ENCODE data around the gene BSPH1. TPM values are rescaled to one million over a fixed set of nuclear protein-coding genes. Genes with fewer than 3 reads are reported as not detected.
"Not testable (repeated sequence)": the region's sequence is repeated elsewhere in the genome, so short reads cannot be mapped to it uniquely, and the experiment has no call there.

BSPH1 gene
- total RNA-seq, result not detected in 2 replicates

- no peak for DNase-seq (ENCODE audit: low read depth)
Measured at GRCh38 chr19:47992070-47992469, at the start of gene BSPH1. Gene BSPH1, minus strand, starts transcription at chr19:47992170. Its CDS starts 89 bp downstream, at chr19:47992081.

- no peak for DNase-seq (ENCODE audit: low read depth)
Measured at GRCh38 chr19:48036765-48037164, 44.8 kb upstream of the BSPH1 start.

- no peak for DNase-seq (ENCODE audit: low read depth)
Measured at GRCh38 chr19:48033604-48034003, 41.6 kb upstream of the BSPH1 start.

GRCh38 chr19:48030073-48030472, 38.1 kb upstream of the BSPH1 start:
- DNase-seq (ENCODE audit: low read depth), result no peak

GRCh38 chr19:48029431-48029830, 37.5 kb upstream of the BSPH1 start:
- DNase-seq (ENCODE audit: low read depth), result no peak

- DNase-seq (ENCODE audit: low read depth), result no peak
Measured at GRCh38 chr19:48025480-48025879, 33.5 kb upstream of the BSPH1 start.

- no peak for DNase-seq (ENCODE audit: low read depth)
Measured at GRCh38 chr19:48023518-48023917, 31.5 kb upstream of the BSPH1 start.

GRCh38 chr19:48023011-48023410, 31.0 kb upstream of the BSPH1 start:
- no peak for DNase-seq (ENCODE audit: low read depth)

GRCh38 chr19:48020686-48021085, 28.7 kb upstream of the BSPH1 start:
- DNase-seq (ENCODE audit: low read depth), result no peak

GRCh38 chr19:48010932-48011758, 19.2 kb upstream of the BSPH1 start:
- no peak for DNase-seq (ENCODE audit: low read depth)

- no peak for DNase-seq (ENCODE audit: low read depth)
Measured at GRCh38 chr19:48006762-48007161, 14.8 kb upstream of the BSPH1 start.

GRCh38 chr19:48004236-48004635, 12.3 kb upstream of the BSPH1 start:
- no peak for DNase-seq (ENCODE audit: low read depth)

- DNase-seq (ENCODE audit: low read depth), result no peak
Measured at GRCh38 chr19:48000846-48001245, 8.9 kb upstream of the BSPH1 start.

GRCh38 chr19:47998800-47999199, 6.8 kb upstream of the BSPH1 start:
- DNase-seq (ENCODE audit: low read depth), result no peak

- no peak for DNase-seq (ENCODE audit: low read depth)
Measured at GRCh38 chr19:47996230-47996727, 4.3 kb upstream of the BSPH1 start.

- peak; percentile 25 for DNase-seq (ENCODE audit: low read depth)
Measured at GRCh38 chr19:47994209-47994802, 2.3 kb upstream of the BSPH1 start, which contains the start of gene ELSPBP1. Gene ELSPBP1, plus strand, starts transcription at chr19:47994632. Its CDS starts 14,036 bp downstream, at chr19:48008668.

- no peak for DNase-seq (ENCODE audit: low read depth)
Measured at GRCh38 chr19:47991191-47991808, 670 bp downstream of the BSPH1 start.

- no peak for DNase-seq (ENCODE audit: low read depth)
Measured at GRCh38 chr19:47973529-47973928, 18.4 kb downstream of the BSPH1 start.

GRCh38 chr19:47955936-47956335, 36.0 kb downstream of the BSPH1 start:
- not testable (repeated sequence) for DNase-seq (ENCODE audit: low read depth)

- not testable (repeated sequence) for DNase-seq (ENCODE audit: low read depth)
Measured at GRCh38 chr19:47952132-47952531, 39.8 kb downstream of the BSPH1 start.

GRCh38 chr19:47949852-47950521, 42.0 kb downstream of the BSPH1 start:
- DNase-seq (ENCODE audit: low read depth), result not testable (repeated sequence)

- not testable (repeated sequence) for DNase-seq (ENCODE audit: low read depth)
Measured at GRCh38 chr19:47928581-47928980, 63.4 kb downstream of the BSPH1 start.

Data from renal cortical epithelial cell (primary cell).